HFFc6 (cell line): ENCODE measurements around the gene PNPO. TPM values are rescaled to one million over a fixed set of nuclear protein-coding genes. Genes with fewer than 3 reads are reported as not detected.

ENCODE experiments used
- DNase-seq: peaks from one replicate; pipeline ENCODE4 v3.0.0-alpha.2; 2018
- H3K27ac Mint-ChIP-seq: 2 replicates; pipeline ENCODE4 v1.8.0; 2020; ENCODE audit warnings: mild to moderate bottlenecking, mixed read lengths
- H3K27me3 Mint-ChIP-seq: 2 replicates; pipeline ENCODE4 v1.8.0; 2021; ENCODE audit warnings: mild to moderate bottlenecking, moderate library complexity, mixed read lengths; ENCODE audit not compliant: insufficient read depth
- H3K36me3 Mint-ChIP-seq: 2 replicates; pipeline ENCODE4 v1.8.0; 2021; ENCODE audit warnings: low read depth, mixed read lengths
- H3K4me1 Mint-ChIP-seq: 2 replicates; pipeline ENCODE4 v1.8.0; 2020; ENCODE audit warnings: low read depth, mixed read lengths
- H3K4me3 Mint-ChIP-seq: 2 replicates; pipeline ENCODE4 v1.8.0; 2020; ENCODE audit warnings: mild to moderate bottlenecking, moderate library complexity, mixed read lengths
- H3K9me3 Mint-ChIP-seq: 2 replicates; pipeline ENCODE4 v1.8.0; 2020; ENCODE audit warnings: mild to moderate bottlenecking, mixed read lengths
- total RNA-seq, 6 experiments: library from RNA; stranded (reverse); fragmentation: NEBNext Ultra II Directional; extraction: Animal tissue kit (Norgen Biotek cat#: 25700); gene quantifications; 2 replicates in 1 of 6; 3 replicates in 5 of 6; pipeline ENCODE4 v1.2.3, GENCODE V29; 2021
- TF ChIP-seq, protein P1 (sequence below): fragments of 200-600 bp; sonication (generic); IDR thresholded peaks from 2 replicates; pipeline ENCODE4 v1.5.0; 2021; ENCODE audit warnings: antibody characterized with exemption, mild to moderate bottlenecking

PNPO gene
- total RNA-seq, 6 experiments from 2014 or later: 46.0 to 55.5 (median 51.1) TPM

DNA sequence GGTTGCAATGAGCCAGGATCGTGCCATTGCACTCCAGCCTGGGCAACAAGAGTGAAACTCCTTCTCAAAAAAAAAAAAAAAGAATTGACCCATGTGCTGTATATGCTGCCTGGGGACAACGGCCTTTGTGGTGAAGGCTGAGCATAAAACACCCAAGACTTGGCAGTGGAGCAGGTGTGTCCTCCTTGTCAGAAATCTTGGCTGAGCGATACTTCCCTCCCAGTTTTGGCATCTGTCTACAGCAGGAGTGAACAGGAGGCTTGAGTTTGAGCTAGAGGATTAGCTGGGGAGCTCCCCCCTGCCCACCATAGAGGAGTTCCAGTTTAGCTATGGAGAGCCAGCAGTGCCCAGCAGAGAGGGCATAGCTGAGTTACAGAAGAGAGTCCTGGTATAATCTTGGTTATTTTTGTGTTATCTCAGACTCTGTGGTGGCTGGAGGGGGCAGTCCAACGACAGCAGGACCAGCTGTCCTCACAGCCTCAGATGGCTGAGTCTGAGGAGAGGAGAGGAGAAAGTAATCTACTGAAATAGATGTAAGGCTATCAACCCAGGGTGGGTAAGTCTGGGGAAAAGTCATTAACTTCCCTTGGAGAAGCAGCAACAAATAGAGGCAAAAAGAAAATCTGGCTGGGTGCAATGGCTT lies 26.9 kb upstream of the PNPO start:
- DNase-seq: no peak
- peaks cover 3% of the 10 kb centered on the region for H3K27me3 Mint-ChIP-seq
- 0 out of 2 replicates have a peak, but pooled peaks cover 4% of the 10 kb centered on the region for H3K36me3 Mint-ChIP-seq
- no peak overlapping the region for H3K4me3 Mint-ChIP-seq
- TF ChIP-seq, protein P1, sequence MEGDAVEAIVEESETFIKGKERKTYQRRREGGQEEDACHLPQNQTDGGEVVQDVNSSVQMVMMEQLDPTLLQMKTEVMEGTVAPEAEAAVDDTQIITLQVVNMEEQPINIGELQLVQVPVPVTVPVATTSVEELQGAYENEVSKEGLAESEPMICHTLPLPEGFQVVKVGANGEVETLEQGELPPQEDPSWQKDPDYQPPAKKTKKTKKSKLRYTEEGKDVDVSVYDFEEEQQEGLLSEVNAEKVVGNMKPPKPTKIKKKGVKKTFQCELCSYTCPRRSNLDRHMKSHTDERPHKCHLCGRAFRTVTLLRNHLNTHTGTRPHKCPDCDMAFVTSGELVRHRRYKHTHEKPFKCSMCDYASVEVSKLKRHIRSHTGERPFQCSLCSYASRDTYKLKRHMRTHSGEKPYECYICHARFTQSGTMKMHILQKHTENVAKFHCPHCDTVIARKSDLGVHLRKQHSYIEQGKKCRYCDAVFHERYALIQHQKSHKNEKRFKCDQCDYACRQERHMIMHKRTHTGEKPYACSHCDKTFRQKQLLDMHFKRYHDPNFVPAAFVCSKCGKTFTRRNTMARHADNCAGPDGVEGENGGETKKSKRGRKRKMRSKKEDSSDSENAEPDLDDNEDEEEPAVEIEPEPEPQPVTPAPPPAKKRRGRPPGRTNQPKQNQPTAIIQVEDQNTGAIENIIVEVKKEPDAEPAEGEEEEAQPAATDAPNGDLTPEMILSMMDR: no peak
- no peaks in the 10 kb centered on the region for H3K4me1 Mint-ChIP-seq
- no peaks in the 10 kb centered on the region for H3K9me3 Mint-ChIP-seq
- H3K27ac Mint-ChIP-seq: no peak overlapping the region

DNA sequence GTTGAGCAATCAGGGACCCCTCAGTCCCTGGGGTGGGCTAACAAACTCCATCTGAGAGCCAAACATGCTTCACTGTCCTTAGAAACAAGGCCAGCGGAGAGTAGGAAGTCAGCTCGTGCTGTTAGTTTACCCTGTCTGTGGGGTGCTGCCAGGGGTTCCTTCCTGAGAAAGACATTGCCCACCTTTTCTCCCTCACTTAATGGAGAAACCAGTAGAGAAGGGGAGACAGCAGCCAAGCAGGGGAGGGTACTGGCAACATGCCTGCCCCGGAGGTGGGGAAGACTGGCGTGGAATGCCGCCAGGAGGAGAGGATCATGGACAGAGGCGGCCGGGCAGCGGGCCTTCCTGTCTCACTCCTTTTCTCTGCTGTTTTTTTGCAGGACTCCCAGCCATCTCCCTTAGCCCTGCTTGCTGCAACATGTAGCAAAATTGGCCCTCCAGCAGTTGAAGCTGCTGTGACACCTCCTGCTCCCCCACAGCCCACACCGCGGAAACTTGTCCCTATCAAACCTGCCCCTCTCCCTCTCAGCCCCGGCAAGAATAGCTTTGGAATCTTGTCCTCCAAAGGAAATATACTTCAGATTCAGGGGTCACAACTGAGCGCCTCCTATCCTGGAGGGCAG lies 25.5 kb upstream of the PNPO start:
- Mint-ChIP-seq H3K9me3 (no peaks in the 10 kb centered on the region), H3K27me3 (peaks cover 3% of the 10 kb centered on the region), H3K4me3 (no peak overlapping the region), H3K4me1 (no peaks in the 10 kb centered on the region), H3K36me3 (0 out of 2 replicates have a peak, but pooled peaks cover 4% of the 10 kb centered on the region), H3K27ac (no peak overlapping the region)
- DNase-seq: no peak
- TF ChIP-seq, protein P1: no peak

DNA sequence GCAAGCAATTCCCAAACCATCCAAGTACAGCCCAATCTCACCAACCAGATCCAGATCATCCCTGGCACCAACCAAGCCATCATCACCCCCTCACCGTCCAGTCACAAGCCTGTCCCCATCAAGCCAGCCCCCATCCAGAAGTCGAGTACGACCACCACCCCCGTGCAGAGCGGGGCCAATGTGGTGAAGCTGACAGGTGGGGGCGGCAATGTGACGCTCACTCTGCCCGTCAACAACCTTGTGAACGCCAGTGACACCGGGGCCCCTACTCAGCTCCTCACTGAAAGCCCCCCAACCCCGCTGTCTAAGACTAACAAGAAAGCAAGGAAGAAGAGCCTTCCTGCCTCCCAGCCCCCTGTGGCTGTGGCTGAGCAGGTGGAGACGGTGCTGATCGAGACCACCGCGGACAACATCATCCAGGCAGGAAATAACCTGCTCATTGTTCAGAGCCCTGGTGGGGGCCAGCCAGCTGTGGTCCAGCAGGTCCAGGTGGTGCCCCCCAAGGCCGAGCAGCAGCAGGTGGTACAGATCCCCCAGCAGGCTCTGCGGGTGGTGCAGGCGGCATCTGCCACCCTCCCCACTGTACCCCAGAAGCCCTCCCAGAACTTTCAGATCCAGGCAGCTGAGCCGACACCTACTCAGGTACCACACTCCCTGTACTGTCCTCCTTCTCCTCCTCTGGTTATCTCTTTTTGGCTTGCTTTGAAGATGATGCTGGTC lies 24.7 kb upstream of the PNPO start:
- H3K9me3 Mint-ChIP-seq: no peaks in the 10 kb centered on the region
- H3K4me1 Mint-ChIP-seq: no peaks in the 10 kb centered on the region
- H3K36me3 Mint-ChIP-seq: 0 out of 2 replicates have a peak, but pooled peaks cover 4% of the 10 kb centered on the region
- no peak overlapping the region for H3K27ac Mint-ChIP-seq
- peaks cover 2% of the 10 kb centered on the region for H3K27me3 Mint-ChIP-seq
- DNase-seq: no peak
- TF ChIP-seq, protein P1: no peak
- no peak overlapping the region for H3K4me3 Mint-ChIP-seq

DNA sequence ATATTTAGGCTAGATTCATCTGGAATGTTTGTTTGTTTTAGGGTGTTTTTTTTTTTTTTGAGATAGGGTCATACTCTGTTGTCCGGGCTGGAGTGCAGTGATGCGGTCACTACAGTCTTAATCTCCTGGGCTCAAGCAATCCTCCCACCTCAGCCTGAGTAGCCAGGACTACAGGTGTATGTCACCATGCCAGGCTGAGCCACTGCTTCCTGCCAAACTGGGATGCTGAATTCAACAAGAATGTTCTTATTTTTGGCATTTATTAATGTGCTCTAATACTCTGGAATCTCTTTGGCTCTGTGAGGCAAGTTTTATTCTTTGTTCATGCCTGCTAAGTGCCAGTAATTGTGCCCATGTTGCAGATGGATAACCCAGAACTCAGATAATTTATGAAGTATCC lies 23.8 kb upstream of the PNPO start:
- peaks cover 1% of the 10 kb centered on the region for H3K27me3 Mint-ChIP-seq
- H3K4me3 Mint-ChIP-seq: no peak overlapping the region
- H3K27ac Mint-ChIP-seq: no peak overlapping the region
- H3K9me3 Mint-ChIP-seq: no peaks in the 10 kb centered on the region
- 0 out of 2 replicates have a peak, but pooled peaks cover 4% of the 10 kb centered on the region for H3K36me3 Mint-ChIP-seq
- TF ChIP-seq, protein P1: no peak
- H3K4me1 Mint-ChIP-seq: no peaks in the 10 kb centered on the region
- DNase-seq: no peak

DNA sequence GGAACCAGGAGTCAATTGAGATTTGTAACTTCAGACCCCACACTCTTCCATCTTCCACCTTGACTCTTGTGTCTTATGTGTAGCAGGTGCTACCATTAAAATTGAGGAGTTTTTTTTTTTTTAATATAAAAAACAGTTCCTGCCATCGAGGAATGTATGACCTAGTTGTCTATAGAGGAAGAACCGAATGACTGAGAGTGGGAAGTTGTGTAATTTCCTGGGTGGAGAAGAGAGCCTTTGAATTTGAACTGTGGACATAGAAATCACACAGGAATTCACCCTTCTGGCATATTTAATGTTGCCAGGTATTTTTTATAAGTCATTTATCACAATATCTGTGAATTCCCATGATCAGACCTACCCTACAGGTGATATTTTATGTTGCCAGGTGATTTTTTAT lies 23.4 kb upstream of the PNPO start:
- Mint-ChIP-seq H3K27me3 (peaks cover 1% of the 10 kb centered on the region), H3K27ac (no peak overlapping the region), H3K36me3 (0 out of 2 replicates have a peak, but pooled peaks cover 4% of the 10 kb centered on the region), H3K4me1 (no peaks in the 10 kb centered on the region), H3K4me3 (no peak overlapping the region), H3K9me3 (no peaks in the 10 kb centered on the region)
- no peak for DNase-seq
- TF ChIP-seq, protein P1: no peak
